ENCODE data around the gene NGB. TPM values are rescaled to one million over a fixed set of nuclear protein-coding genes. Genes with fewer than 3 reads are reported as not detected.

NGB gene
- total and polyA plus RNA-seq, 2 of the 8 experiments (the other 6 are each of a cell fraction or from before 2014, with no cell fraction given), result 0.30 to 0.60 TPM

GRCh38 chr14:77273796-77274195 lies 2.8 kb upstream of the NGB start (continued):
- TF ChIP-seq JUND (IDR thresholded peaks at IDR 0.05; ENCODE audit: low read length) (no peak), CTBP2 (IDR thresholded peaks at IDR 0.05; ENCODE audit: borderline replicate concordance, insufficient read depth, insufficient read length, low read length) (no peak), RAD21 (IDR thresholded peaks at IDR 0.05 in 1 of 2, conservative IDR thresholded peaks at IDR 0.05 in 1 of 2; ENCODE audit: low read depth in 2 of 2, low read length in 2 of 2) (no peak), SP4 (IDR thresholded peaks at IDR 0.05; ENCODE audit: low read length) (no peak)

All from H1 (cell line).